Type B pancreatic cell (in vitro differentiated cells): ENCODE results near the gene GATA3. TPM values are rescaled to one million over a fixed set of nuclear protein-coding genes. Genes with fewer than 3 reads are reported as not detected.

ENCODE experiments used
- DNase-seq: peaks from one replicate; pipeline ENCODE4 v3.0.0; 2021; ENCODE audit warnings: mixed read lengths; ENCODE audit not compliant: unreplicated experiment; ENCODE audit errors: extremely low spot score
- H3K27ac Mint-ChIP-seq: 2 replicates; pipeline ENCODE4 v1.8.0; 2021; ENCODE audit warnings: mild to moderate bottlenecking, mixed read lengths
- H3K27me3 Mint-ChIP-seq: 2 replicates; pipeline ENCODE4 v1.8.0; 2021; ENCODE audit warnings: mixed read lengths
- H3K36me3 Mint-ChIP-seq: 2 replicates; pipeline ENCODE4 v1.8.0; 2021; ENCODE audit warnings: mixed read lengths
- H3K4me1 Mint-ChIP-seq: one replicate; pipeline ENCODE4 v1.8.0; 2021; ENCODE audit warnings: mixed read lengths; ENCODE audit not compliant: unreplicated experiment
- H3K4me3 Mint-ChIP-seq: 2 replicates; pipeline ENCODE4 v1.8.0; 2021; ENCODE audit warnings: mild to moderate bottlenecking, mixed read lengths
- H3K9me3 Mint-ChIP-seq: 2 replicates; pipeline ENCODE4 v1.8.0; 2021; ENCODE audit warnings: mixed read lengths
- CTCF ChIP-seq: fragments of 200-600 bp; sonication (generic); conservative IDR thresholded peaks from 2 replicates; pipeline ENCODE4 v1.5.0; 2021; ENCODE audit warnings: antibody characterized with exemption, mild to moderate bottlenecking
- total RNA-seq: library from RNA; stranded (reverse); gene quantifications from 2 replicates; pipeline ENCODE4 v1.2.1, GENCODE V29; 2021; ENCODE audit warnings: low replicate concordance

The GATA3 gene
- total RNA-seq, 1 donor from 2014 or later = 18.5 TPM

- no peak for DNase-seq
- Mint-ChIP-seq H3K27me3 (peaks cover 80% of the 10 kb centered on the region), H3K36me3 (peaks cover 52% of the 10 kb centered on the region), H3K9me3 (no peaks in the 10 kb centered on the region), H3K4me3 (peak overlapping the region; percentile 88), H3K27ac (peak overlapping the region; percentile 91), H3K4me1 (peaks cover 46% of the 10 kb centered on the region)
- TF ChIP-seq CTCF = no peak
Observed at GRCh38 chr10:8060010-8060703, 5.7 kb downstream of the GATA3 start.

GRCh38 chr10:8060704-8061121, 6.2 kb downstream of the GATA3 start:
- Mint-ChIP-seq H3K36me3 (peaks cover 54% of the 10 kb centered on the region), H3K27me3 (peaks cover 80% of the 10 kb centered on the region), H3K9me3 (no peaks in the 10 kb centered on the region), H3K4me3 (peak overlapping the region; percentile 88), H3K27ac (peak overlapping the region; percentile 91), H3K4me1 (peaks cover 46% of the 10 kb centered on the region)
- no peak for TF ChIP-seq CTCF
- DNase-seq = no peak

- Mint-ChIP-seq H3K36me3 (peaks cover 60% of the 10 kb centered on the region), H3K4me3 (peak overlapping the region; percentile 88), H3K4me1 (peaks cover 44% of the 10 kb centered on the region), H3K27ac (peak overlapping the region; percentile 91), H3K27me3 (peaks cover 85% of the 10 kb centered on the region), H3K9me3 (no peaks in the 10 kb centered on the region)
- DNase-seq = no peak
- TF ChIP-seq CTCF = no peak
Observed at GRCh38 chr10:8061274-8062211, 7.1 kb downstream of the GATA3 start.

GRCh38 chr10:8063128-8063908, 8.8 kb downstream of the GATA3 start:
- no peak for DNase-seq
- peak overlapping the region; percentile 68 for H3K4me3 Mint-ChIP-seq
- H3K9me3 Mint-ChIP-seq = no peaks in the 10 kb centered on the region
- no peak for TF ChIP-seq CTCF
- peaks cover 57% of the 10 kb centered on the region for H3K36me3 Mint-ChIP-seq
- H3K4me1 Mint-ChIP-seq = peaks cover 40% of the 10 kb centered on the region
- peaks cover 69% of the 10 kb centered on the region for H3K27me3 Mint-ChIP-seq
- H3K27ac Mint-ChIP-seq = peak overlapping the region; percentile 70

- Mint-ChIP-seq H3K27ac (no peak overlapping the region), H3K4me3 (peak overlapping the region; percentile 32), H3K36me3 (peaks cover 57% of the 10 kb centered on the region), H3K9me3 (no peaks in the 10 kb centered on the region), H3K4me1 (peaks cover 39% of the 10 kb centered on the region), H3K27me3 (peaks cover 63% of the 10 kb centered on the region)
- no peak for DNase-seq
- TF ChIP-seq CTCF = no peak
Observed at GRCh38 chr10:8063935-8064334, 9.4 kb downstream of the GATA3 start.
